SK-N-SH treated with all-trans-retinoic acid at 6 μM for 48 hours (cell line): ENCODE measurements around the gene SLC38A10.

Experiments used
- ATAC-seq: fragments of 200-7000 bp; cut with Tn5 transposase; 3 replicates; pipeline ENCODE4 v1.9.1; 2020; ENCODE audit warnings: mild to moderate bottlenecking, moderate library complexity
- ARNTL ChIP-seq: fragments of 450-650 bp; formaldehyde crosslinking; IDR thresholded peaks from 2 replicates; pipeline ENCODE4 v1.5.0; 2020; ENCODE audit warnings: low read depth, mild to moderate bottlenecking, moderate library complexity, borderline replicate concordance
- BACH2 ChIP-seq: fragments of 250-450 bp; sonication (Bioruptor Pico); IDR thresholded peaks from 2 replicates; pipeline ENCODE4 v1.9.0; 2021; ENCODE audit warnings: mild to moderate bottlenecking, borderline replicate concordance
- CSDC2 ChIP-seq: fragments of 250-450 bp; sonication (Bioruptor Pico); IDR thresholded peaks from 2 replicates; pipeline ENCODE4 v1.5.0; 2020; ENCODE audit warnings: mild to moderate bottlenecking, moderate library complexity
- ESRRG ChIP-seq: fragments of 250-450 bp; sonication (Bioruptor Pico); IDR thresholded peaks from 2 replicates; pipeline ENCODE4 v1.6.1; 2021; ENCODE audit warnings: mild to moderate bottlenecking
- GLIS3 ChIP-seq: fragments of 250-450 bp; sonication (Bioruptor Pico); IDR thresholded peaks from 2 replicates; pipeline ENCODE4 v1.5.0; 2020; ENCODE audit warnings: mild to moderate bottlenecking, moderate library complexity
- ISL1 ChIP-seq: fragments of 250-450 bp; sonication (Bioruptor Pico); IDR thresholded peaks from 2 replicates; pipeline ENCODE4 v2.1.2; 2022; ENCODE audit warnings: mild to moderate bottlenecking, moderate library complexity
- OSR1 ChIP-seq: fragments of 250-450 bp; sonication (Bioruptor Pico); IDR thresholded peaks from 2 replicates; pipeline ENCODE4 v1.8.0; 2022; ENCODE audit warnings: moderate library complexity, mild to moderate bottlenecking, inconsistent platforms
- PPARA ChIP-seq: fragments of 250-450 bp; sonication (Bioruptor Pico); IDR thresholded peaks from 2 replicates; pipeline ENCODE4 v1.5.0; 2020; ENCODE audit warnings: mild to moderate bottlenecking, borderline replicate concordance
- RARB ChIP-seq: fragments of 250-450 bp; sonication (Bioruptor Pico); IDR thresholded peaks from 2 replicates; pipeline ENCODE4 v1.8.0; 2021; ENCODE audit warnings: mild to moderate bottlenecking, moderate library complexity
- SNAI2 ChIP-seq: fragments of 250-450 bp; sonication (Bioruptor Pico); IDR thresholded peaks from 2 replicates; pipeline ENCODE4 v1.5.0; 2020; ENCODE audit warnings: mild to moderate bottlenecking, moderate library complexity
- TCF4 ChIP-seq: fragments of 250-450 bp; sonication (Bioruptor Pico); IDR thresholded peaks from 2 replicates; pipeline ENCODE4 v1.8.0; 2021; ENCODE audit warnings: mild to moderate bottlenecking, moderate library complexity, borderline replicate concordance
- TOX ChIP-seq: fragments of 250-450 bp; sonication (Bioruptor Pico); IDR thresholded peaks from 2 replicates; pipeline ENCODE4 v1.8.0; 2021; ENCODE audit warnings: mild to moderate bottlenecking, moderate library complexity, borderline replicate concordance
- ZC3H10 ChIP-seq: fragments of 250-450 bp; sonication (Bioruptor Pico); IDR thresholded peaks from 2 replicates; pipeline ENCODE4 v1.5.1; 2021; ENCODE audit warnings: mild to moderate bottlenecking, moderate library complexity
- ZFP3 ChIP-seq: fragments of 250-450 bp; sonication (Bioruptor Pico); IDR thresholded peaks from 2 replicates; pipeline ENCODE4 v1.5.0; 2020; ENCODE audit warnings: mild to moderate bottlenecking, moderate library complexity
- ZFP30 ChIP-seq: fragments of 450-650 bp; formaldehyde crosslinking; IDR thresholded peaks from 2 replicates; pipeline ENCODE4 v1.5.0; 2022; ENCODE audit warnings: mild to moderate bottlenecking, moderate library complexity
- ZNF565 ChIP-seq: fragments of 450-650 bp; formaldehyde crosslinking; conservative IDR thresholded peaks from 2 replicates; pipeline ENCODE4 v1.5.0; 2020; ENCODE audit warnings: low read depth, mild to moderate bottlenecking, moderate library complexity
- ZNF70 ChIP-seq: fragments of 450-650 bp; formaldehyde crosslinking; IDR thresholded peaks from 2 replicates; pipeline ENCODE4 v1.5.0; 2020; ENCODE audit warnings: mild to moderate bottlenecking, moderate library complexity
- ZNF8 ChIP-seq: fragments of 450-650 bp; formaldehyde crosslinking; IDR thresholded peaks from 2 replicates; pipeline ENCODE4 v1.5.0; 2020; ENCODE audit warnings: mild to moderate bottlenecking, moderate library complexity
- TF ChIP-seq, protein P1 (sequence below): fragments of 250-450 bp; sonication (Bioruptor Pico); IDR thresholded peaks from 2 replicates; pipeline ENCODE4 v1.8.0; 2021; ENCODE audit warnings: low read depth, mild to moderate bottlenecking, moderate library complexity, borderline replicate concordance
- TF ChIP-seq, protein P2 (sequence below): fragments of 250-450 bp; sonication (Bioruptor Pico); IDR thresholded peaks from 2 replicates; pipeline ENCODE4 v1.8.0; 2020; ENCODE audit warnings: mild to moderate bottlenecking, moderate library complexity, borderline replicate concordance
- TF ChIP-seq, protein P3 (sequence below): fragments of 250-450 bp; sonication (Bioruptor Pico); IDR thresholded peaks from 2 replicates; pipeline ENCODE4 v1.5.1; 2020; ENCODE audit warnings: low read depth, mild to moderate bottlenecking, moderate library complexity
- TF ChIP-seq, protein P4 (sequence below): fragments of 250-450 bp; sonication (Bioruptor Pico); IDR thresholded peaks from 2 replicates; pipeline ENCODE4 v1.5.1; 2021; ENCODE audit warnings: mild to moderate bottlenecking, moderate library complexity
- TF ChIP-seq, protein P5 (sequence below): fragments of 250-450 bp; sonication (Bioruptor Pico); IDR thresholded peaks from 2 replicates; pipeline ENCODE4 v1.5.0; 2020; ENCODE audit warnings: mild to moderate bottlenecking, moderate library complexity

The SLC38A10 gene

DNA sequence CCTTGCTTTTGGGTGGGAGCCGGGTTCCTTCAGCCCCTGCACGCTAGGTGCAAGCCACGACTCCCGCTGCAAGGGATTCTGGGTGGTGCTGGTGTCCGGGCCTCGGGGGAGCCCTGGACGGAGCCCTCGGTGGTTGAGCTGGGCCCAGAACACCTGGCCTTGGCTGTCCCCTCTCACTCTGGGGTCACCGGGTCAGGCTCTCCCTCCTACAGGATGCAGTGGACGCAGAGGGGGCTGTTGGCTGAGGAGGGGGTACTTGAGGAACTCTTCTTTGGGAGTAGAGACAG lies 27.9 kb upstream of the SLC38A10 start:
- peak; percentile 60; the same call in 1 of the 2 replicates for TF ChIP-seq ZNF70 (CRISPR knock-in tag)
- TF ChIP-seq ARNTL (CRISPR knock-in tag) = no peak
- TF ChIP-seq, protein P1, sequence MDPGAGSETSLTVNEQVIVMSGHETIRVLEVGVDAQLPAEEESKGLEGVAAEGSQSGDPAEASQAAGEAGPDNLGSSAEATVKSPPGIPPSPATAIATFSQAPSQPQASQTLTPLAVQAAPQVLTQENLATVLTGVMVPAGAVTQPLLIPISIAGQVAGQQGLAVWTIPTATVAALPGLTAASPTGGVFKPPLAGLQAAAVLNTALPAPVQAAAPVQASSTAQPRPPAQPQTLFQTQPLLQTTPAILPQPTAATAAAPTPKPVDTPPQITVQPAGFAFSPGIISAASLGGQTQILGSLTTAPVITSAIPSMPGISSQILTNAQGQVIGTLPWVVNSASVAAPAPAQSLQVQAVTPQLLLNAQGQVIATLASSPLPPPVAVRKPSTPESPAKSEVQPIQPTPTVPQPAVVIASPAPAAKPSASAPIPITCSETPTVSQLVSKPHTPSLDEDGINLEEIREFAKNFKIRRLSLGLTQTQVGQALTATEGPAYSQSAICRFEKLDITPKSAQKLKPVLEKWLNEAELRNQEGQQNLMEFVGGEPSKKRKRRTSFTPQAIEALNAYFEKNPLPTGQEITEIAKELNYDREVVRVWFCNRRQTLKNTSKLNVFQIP = no peak
- no peak for TF ChIP-seq PPARA
- TF ChIP-seq TOX = no peak
- TF ChIP-seq RARB (CRISPR knock-in tag) = no peak
- no peak; the same call in 2 of the 3 replicates for ATAC-seq

DNA sequence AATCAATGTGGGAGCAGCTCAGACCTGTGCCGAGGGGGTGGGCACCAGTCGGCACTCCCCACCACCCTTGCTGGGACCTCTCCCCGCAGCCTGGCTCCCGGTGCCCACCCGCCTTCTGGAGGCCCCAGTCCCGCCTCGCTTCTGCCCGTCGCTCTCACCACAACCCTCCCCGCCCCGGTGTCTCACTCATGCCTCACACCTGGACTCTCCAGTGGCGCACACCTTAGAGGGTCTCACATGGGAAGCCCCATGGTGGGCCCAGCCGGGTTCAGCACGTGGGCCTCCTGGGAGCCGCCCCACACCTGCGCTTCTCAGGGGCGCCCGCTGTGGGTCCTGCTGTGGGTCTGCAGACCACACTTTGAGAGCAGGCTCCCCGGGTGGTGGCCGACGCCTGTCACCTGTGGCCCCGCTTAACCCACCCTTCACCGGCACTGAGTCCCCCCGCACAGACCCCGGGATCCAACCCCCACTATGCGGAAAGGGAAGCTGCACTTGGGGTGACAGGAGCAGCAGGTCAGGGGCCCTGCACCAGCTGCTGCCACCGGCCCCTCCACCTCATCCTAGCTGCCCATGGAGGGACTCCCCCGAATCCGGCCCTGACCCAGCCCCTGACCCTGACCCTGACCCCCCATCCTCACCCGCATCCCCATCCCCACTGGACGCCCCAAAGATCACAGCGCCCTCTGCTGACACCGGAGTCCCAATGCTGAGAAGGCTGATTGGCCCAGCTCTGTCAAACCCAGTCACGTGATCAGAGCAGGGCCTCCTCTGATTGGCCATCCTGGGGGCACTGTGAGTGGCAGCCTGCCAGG lies 27.4 kb upstream of the SLC38A10 start:
- ATAC-seq = peak; percentile 72
- TF ChIP-seq ZNF8 (CRISPR knock-in tag) (no peak), TCF4 (CRISPR knock-in tag) (no peak), PPARA (no peak), ZNF70 (CRISPR knock-in tag) (no peak), ARNTL (CRISPR knock-in tag) (no peak), ZFP30 (CRISPR knock-in tag) (no peak), BACH2 (CRISPR knock-in tag) (no peak), ISL1 (no peak), SNAI2 (CRISPR knock-in tag) (no peak), OSR1 (CRISPR knock-in tag) (no peak), ZC3H10 (CRISPR knock-in tag) (no peak), GLIS3 (no peak), ESRRG (no peak), CSDC2 (CRISPR knock-in tag) (no peak)
- TF ChIP-seq, protein P1 = no peak
- TF ChIP-seq, protein P2, sequence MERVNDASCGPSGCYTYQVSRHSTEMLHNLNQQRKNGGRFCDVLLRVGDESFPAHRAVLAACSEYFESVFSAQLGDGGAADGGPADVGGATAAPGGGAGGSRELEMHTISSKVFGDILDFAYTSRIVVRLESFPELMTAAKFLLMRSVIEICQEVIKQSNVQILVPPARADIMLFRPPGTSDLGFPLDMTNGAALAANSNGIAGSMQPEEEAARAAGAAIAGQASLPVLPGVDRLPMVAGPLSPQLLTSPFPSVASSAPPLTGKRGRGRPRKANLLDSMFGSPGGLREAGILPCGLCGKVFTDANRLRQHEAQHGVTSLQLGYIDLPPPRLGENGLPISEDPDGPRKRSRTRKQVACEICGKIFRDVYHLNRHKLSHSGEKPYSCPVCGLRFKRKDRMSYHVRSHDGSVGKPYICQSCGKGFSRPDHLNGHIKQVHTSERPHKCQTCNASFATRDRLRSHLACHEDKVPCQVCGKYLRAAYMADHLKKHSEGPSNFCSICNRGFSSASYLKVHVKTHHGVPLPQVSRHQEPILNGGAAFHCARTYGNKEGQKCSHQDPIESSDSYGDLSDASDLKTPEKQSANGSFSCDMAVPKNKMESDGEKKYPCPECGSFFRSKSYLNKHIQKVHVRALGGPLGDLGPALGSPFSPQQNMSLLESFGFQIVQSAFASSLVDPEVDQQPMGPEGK (CRISPR knock-in tag) = no peak
- TF ChIP-seq, protein P3, sequence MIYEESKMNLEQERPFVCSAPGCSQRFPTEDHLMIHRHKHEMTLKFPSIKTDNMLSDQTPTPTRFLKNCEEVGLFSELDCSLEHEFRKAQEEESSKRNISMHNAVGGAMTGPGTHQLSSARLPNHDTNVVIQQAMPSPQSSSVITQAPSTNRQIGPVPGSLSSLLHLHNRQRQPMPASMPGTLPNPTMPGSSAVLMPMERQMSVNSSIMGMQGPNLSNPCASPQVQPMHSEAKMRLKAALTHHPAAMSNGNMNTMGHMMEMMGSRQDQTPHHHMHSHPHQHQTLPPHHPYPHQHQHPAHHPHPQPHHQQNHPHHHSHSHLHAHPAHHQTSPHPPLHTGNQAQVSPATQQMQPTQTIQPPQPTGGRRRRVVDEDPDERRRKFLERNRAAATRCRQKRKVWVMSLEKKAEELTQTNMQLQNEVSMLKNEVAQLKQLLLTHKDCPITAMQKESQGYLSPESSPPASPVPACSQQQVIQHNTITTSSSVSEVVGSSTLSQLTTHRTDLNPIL (CRISPR knock-in tag) = no peak
- TF ChIP-seq, protein P4, sequence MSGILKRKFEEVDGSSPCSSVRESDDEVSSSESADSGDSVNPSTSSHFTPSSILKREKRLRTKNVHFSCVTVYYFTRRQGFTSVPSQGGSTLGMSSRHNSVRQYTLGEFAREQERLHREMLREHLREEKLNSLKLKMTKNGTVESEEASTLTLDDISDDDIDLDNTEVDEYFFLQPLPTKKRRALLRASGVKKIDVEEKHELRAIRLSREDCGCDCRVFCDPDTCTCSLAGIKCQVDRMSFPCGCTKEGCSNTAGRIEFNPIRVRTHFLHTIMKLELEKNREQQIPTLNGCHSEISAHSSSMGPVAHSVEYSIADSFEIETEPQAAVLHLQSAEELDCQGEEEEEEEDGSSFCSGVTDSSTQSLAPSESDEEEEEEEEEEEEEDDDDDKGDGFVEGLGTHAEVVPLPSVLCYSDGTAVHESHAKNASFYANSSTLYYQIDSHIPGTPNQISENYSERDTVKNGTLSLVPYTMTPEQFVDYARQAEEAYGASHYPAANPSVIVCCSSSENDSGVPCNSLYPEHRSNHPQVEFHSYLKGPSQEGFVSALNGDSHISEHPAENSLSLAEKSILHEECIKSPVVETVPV (CRISPR knock-in tag) = no peak

DNA sequence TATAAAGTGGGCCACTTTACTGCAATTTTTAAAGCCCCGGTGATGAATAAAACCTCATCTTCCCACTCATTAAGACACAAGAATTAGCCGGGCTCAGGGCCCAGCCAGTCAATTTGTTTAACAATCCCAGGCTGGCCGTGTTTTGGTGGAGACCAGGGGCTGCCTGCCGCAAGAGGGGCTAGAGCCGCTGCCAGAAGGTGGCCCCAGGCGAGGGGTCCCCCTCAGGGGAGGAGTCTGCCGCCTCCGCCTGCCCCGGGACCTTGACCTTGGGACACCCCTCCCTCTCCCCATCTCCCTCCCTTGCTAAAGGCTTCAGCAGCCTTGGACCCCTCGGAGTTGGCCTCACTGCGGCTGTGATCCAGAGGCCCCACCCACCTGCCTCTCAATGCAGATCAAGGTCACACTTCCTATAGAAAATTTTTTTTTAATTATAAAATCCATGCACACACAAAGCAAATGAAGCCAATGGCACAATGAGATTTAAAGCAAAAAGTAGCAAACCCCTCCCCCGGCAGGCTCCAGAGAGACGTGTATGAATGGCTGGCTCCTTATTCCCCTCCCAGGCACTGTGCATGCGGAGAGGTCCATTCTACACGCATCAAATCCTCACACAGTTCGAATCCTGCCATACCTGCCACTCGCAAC lies 23.0 kb upstream of the SLC38A10 start:
- no peak for ATAC-seq
- no peak for TF ChIP-seq ZNF70 (CRISPR knock-in tag)
- TF ChIP-seq, protein P5, sequence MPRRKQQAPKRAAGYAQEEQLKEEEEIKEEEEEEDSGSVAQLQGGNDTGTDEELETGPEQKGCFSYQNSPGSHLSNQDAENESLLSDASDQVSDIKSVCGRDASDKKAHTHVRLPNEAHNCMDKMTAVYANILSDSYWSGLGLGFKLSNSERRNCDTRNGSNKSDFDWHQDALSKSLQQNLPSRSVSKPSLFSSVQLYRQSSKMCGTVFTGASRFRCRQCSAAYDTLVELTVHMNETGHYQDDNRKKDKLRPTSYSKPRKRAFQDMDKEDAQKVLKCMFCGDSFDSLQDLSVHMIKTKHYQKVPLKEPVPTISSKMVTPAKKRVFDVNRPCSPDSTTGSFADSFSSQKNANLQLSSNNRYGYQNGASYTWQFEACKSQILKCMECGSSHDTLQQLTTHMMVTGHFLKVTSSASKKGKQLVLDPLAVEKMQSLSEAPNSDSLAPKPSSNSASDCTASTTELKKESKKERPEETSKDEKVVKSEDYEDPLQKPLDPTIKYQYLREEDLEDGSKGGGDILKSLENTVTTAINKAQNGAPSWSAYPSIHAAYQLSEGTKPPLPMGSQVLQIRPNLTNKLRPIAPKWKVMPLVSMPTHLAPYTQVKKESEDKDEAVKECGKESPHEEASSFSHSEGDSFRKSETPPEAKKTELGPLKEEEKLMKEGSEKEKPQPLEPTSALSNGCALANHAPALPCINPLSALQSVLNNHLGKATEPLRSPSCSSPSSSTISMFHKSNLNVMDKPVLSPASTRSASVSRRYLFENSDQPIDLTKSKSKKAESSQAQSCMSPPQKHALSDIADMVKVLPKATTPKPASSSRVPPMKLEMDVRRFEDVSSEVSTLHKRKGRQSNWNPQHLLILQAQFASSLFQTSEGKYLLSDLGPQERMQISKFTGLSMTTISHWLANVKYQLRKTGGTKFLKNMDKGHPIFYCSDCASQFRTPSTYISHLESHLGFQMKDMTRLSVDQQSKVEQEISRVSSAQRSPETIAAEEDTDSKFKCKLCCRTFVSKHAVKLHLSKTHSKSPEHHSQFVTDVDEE (CRISPR knock-in tag) = no peak
- TF ChIP-seq TCF4 (CRISPR knock-in tag) = no peak
- no peak for TF ChIP-seq OSR1 (CRISPR knock-in tag)
- TF ChIP-seq ESRRG = no peak
- no peak for TF ChIP-seq ZFP3 (CRISPR knock-in tag)
- no peak for TF ChIP-seq BACH2 (CRISPR knock-in tag)
- TF ChIP-seq TOX = no peak
- no peak for TF ChIP-seq ZFP30 (CRISPR knock-in tag)
- no peak for TF ChIP-seq ARNTL (CRISPR knock-in tag)
- TF ChIP-seq, protein P3 (CRISPR knock-in tag) = no peak
- TF ChIP-seq, protein P4 (CRISPR knock-in tag) = no peak
- no peak for TF ChIP-seq CSDC2 (CRISPR knock-in tag)
- TF ChIP-seq ZNF565 = no peak
